SK-N-MC (cell line): ENCODE measurements around the gene ZFP37.
"Not testable (repeated sequence)": the region's sequence is repeated elsewhere in the genome, so short reads cannot be mapped to it uniquely, and the experiment has no call there.

Experiments
- EZH2 ChIP-seq: fragments of 200-600 bp; sonication (generic); IDR thresholded peaks from one replicate; pipeline ENCODE4 v1.6.1; 2017; ENCODE audit warnings: antibody characterized with exemption
- POLR2AphosphoS5 ChIP-seq: IDR thresholded peaks from 2 replicates; pipeline ENCODE4 v1.6.1; 2012; ENCODE audit warnings: mild to moderate bottlenecking, low read depth, low read length, borderline replicate concordance

GRCh38 chr9:113062256-113062931 lies 5.9 kb upstream of the ZFP37 start:
- not testable (repeated sequence) for TF ChIP-seq EZH2, POLR2AphosphoS5
